Aorta (tissue), 5 donors: ENCODE results near the gene ADGRL3. TPM values are rescaled to one million over a fixed set of nuclear protein-coding genes. Genes with fewer than 3 reads are reported as not detected.
"Not testable (repeated sequence)": the region's sequence is repeated elsewhere in the genome, so short reads cannot be mapped to it uniquely, and the experiment has no call there.

Experiments
- ATAC-seq: fragments of 200-7000 bp; cut with Tn5 transposase; one replicate; pipeline ENCODE4 v1.9.1; 2022; ENCODE audit warnings: moderate library complexity; ENCODE audit not compliant: low FRiP score
- DNase-seq, 2 donors: peaks; one replicate each; pipeline ENCODE4 v3.0.0-alpha.2; 2020
- H3K27ac ChIP-seq, 2 donors: one replicate each; pipeline ENCODE4 v1.5.1; 2013; ENCODE audit warnings: low read length in 2 of 2, mild to moderate bottlenecking in 2 of 2, moderate library complexity in 2 of 2, control low read depth in 1 of 2, inconsistent platforms in 1 of 2, low read depth in 1 of 2
- H3K27me3 ChIP-seq, 2 donors: one replicate each; pipeline ENCODE4 v1.6.1; 2013; ENCODE audit warnings: control low read depth in 1 of 2, low read length in 1 of 2, mild to moderate bottlenecking in 1 of 2, moderate library complexity in 1 of 2; ENCODE audit not compliant: insufficient read depth in 2 of 2, control insufficient read depth in 1 of 2
- H3K36me3 ChIP-seq, 2 donors: one replicate each; pipeline ENCODE4 v1.6.1; 2013; ENCODE audit warnings: control low read depth in 1 of 2, low read length in 1 of 2, mild to moderate bottlenecking in 1 of 2; ENCODE audit not compliant: insufficient read depth in 2 of 2, control insufficient read depth in 1 of 2
- H3K4me1 ChIP-seq, 2 donors: one replicate each; pipeline ENCODE4 v1.6.1; 2013; ENCODE audit warnings: low read length in 2 of 2, control low read depth in 1 of 2, mild to moderate bottlenecking in 1 of 2, moderate library complexity in 1 of 2; ENCODE audit not compliant: insufficient read depth in 2 of 2, control insufficient read depth in 1 of 2
- H3K4me3 ChIP-seq, 2 donors: one replicate each; pipeline ENCODE4 v1.5.1; 2013; ENCODE audit warnings: low read length in 2 of 2, control low read depth in 1 of 2, mild to moderate bottlenecking in 1 of 2
- H3K9me3 ChIP-seq: one replicate; pipeline ENCODE4 v1.6.1; 2013; ENCODE audit warnings: mild to moderate bottlenecking, low read length; ENCODE audit not compliant: control insufficient read depth
- WGBS, 2 donors: extraction: QIAGEN DNeasy Blood & Tissue Kit; methylation state at CpG; one replicate each; pipeline ENCODE4 v1.1.7; 2013; 5-methylcytosine and 5-hydroxymethylcytosine counted together
- intact Hi-C, 2 donors: fragments of 100-400 bp; cut with DNase I; formaldehyde crosslinking; loops; one replicate each; pipeline versions ENCODE4 v1.14.2 to v1.15.0; 2022
- polyA plus RNA-seq, 2 donors: library from polyadenylated mRNA; stranded (reverse); fragments of 200-250 nt; gene quantifications; one replicate each; pipeline ENCODE4 v1.2.3, GENCODE V29; 2013
- total RNA-seq, 2 donors: library from RNA; stranded (reverse); fragmentation: NEBNext Ultra II Directional; extraction: Animal tissue kit (Norgen Biotek cat#: 25700); gene quantifications; one replicate each; pipeline ENCODE4 v1.2.1, GENCODE V29; 2021
- donor health status: healthy with polysubstance abuse.
- donor health status: Bipolar disorder and iron deficiency.
- donor health status: DM: no; HTN: no; CAD: no.
- donor health status: DM: no; HTN: no; CAD: no.
- donor health status: DM: yes; HTN: yes; CAD: no.

ADGRL3 gene
- total and polyA plus RNA-seq, 4 donors, result 1.8 to 110 (median 20.7) TPM

GRCh38 chr4:61841714-61842113 is 641.6 kb downstream of the ADGRL3 start:
- intact Hi-C loops, result no loop called here

GRCh38 chr4:61851126-61851525 is 651.0 kb downstream of the ADGRL3 start:
- H3K36me3 ChIP-seq, result no peaks in the 10 kb centered on the region
- H3K27ac ChIP-seq, result no peak overlapping the region
- H3K4me3 ChIP-seq, result no peak overlapping the region
- intact Hi-C loops, result no loop called here
- ATAC-seq (no peak), DNase-seq (no peak)
- no peaks in the 10 kb centered on the region for H3K4me1 ChIP-seq
- H3K9me3 ChIP-seq, result peaks cover 1% of the 10 kb centered on the region
- WGBS, 2 donors, result 98 to 99% methylated on average over 3 of the region's 3 CpGs
- H3K27me3 ChIP-seq, result no peaks in the 10 kb centered on the region

More at GRCh38 chr4:61841714-61842113, 641.6 kb downstream of the ADGRL3 start:
- no peak overlapping the region for H3K27ac ChIP-seq
- H3K27me3 ChIP-seq, result no peaks in the 10 kb centered on the region
- H3K4me1 ChIP-seq, result no peaks in the 10 kb centered on the region
- peaks cover 1% of the 10 kb centered on the region for H3K9me3 ChIP-seq
- H3K36me3 ChIP-seq, result no peaks in the 10 kb centered on the region
- DNase-seq, result no peak
- ATAC-seq, result no peak
- WGBS, 2 donors, result 2 to 5% methylated on average over 3 of the region's 3 CpGs
- no peak overlapping the region for H3K4me3 ChIP-seq

- H3K9me3 ChIP-seq, H3K27ac ChIP-seq, DNase-seq, H3K4me1 ChIP-seq, intact Hi-C loops, H3K36me3 ChIP-seq, ATAC-seq, H3K4me3 ChIP-seq, H3K27me3 ChIP-seq: not testable (repeated sequence)
- 98% methylated on average over 5 of the region's 5 CpGs for WGBS, 2 donors
These were observed 652.0 kb downstream of the ADGRL3 start for GRCh38 chr4:61852105-61852504.

- no peak for DNase-seq
- intact Hi-C loops, result no loop called here
- ATAC-seq, result no peak
- WGBS, 2 donors, result 96% methylated on average over 6 of the region's 6 CpGs
- no peaks in the 10 kb centered on the region for H3K27me3 ChIP-seq
- H3K4me1 ChIP-seq, result no peaks in the 10 kb centered on the region
- H3K36me3 ChIP-seq, result no peaks in the 10 kb centered on the region
- no peak overlapping the region for H3K4me3 ChIP-seq
- no peak overlapping the region for H3K27ac ChIP-seq
- no peaks in the 10 kb centered on the region for H3K9me3 ChIP-seq
These were observed 652.9 kb downstream of the ADGRL3 start for GRCh38 chr4:61853041-61853440.

GRCh38 chr4:61860376-61860775 is 660.2 kb downstream of the ADGRL3 start:
- H3K4me1 ChIP-seq, result peaks cover 2 to 3% of the 10 kb centered on the region in 2 donors
- no peaks in the 10 kb centered on the region for H3K9me3 ChIP-seq
- no peaks in the 10 kb centered on the region for H3K36me3 ChIP-seq
- H3K4me3 ChIP-seq, result no peak overlapping the region
- ATAC-seq (no peak), DNase-seq (no peak)
- WGBS, 2 donors, result 21 to 29% methylated on average over 6 of the region's 6 CpGs
- no peak overlapping the region for H3K27ac ChIP-seq
- intact Hi-C loops, result no loop called here
- H3K27me3 ChIP-seq, result no peaks in the 10 kb centered on the region

GRCh38 chr4:61864286-61864685 is 664.2 kb downstream of the ADGRL3 start:
- intact Hi-C loops, result no loop called here
- 4 to 14% methylated on average over 1 of the region's 1 CpG for WGBS, 2 donors

GRCh38 chr4:61866378-61867030 is 666.4 kb downstream of the ADGRL3 start:
- no peaks in the 10 kb centered on the region for H3K36me3 ChIP-seq
- no peaks in the 10 kb centered on the region for H3K27me3 ChIP-seq
- no peak for DNase-seq
- H3K4me1 ChIP-seq, result peaks cover 0 to 2% of the 10 kb centered on the region in 2 donors
- H3K27ac ChIP-seq, result no peak overlapping the region
- no peak for ATAC-seq
- intact Hi-C loops, result no loop called here
- H3K4me3 ChIP-seq, result no peak overlapping the region
- no peaks in the 10 kb centered on the region for H3K9me3 ChIP-seq
- 64 to 73% methylated on average over 4 of the region's 4 CpGs for WGBS, 2 donors

More at GRCh38 chr4:61864286-61864685, 664.2 kb downstream of the ADGRL3 start:
- Histone ChIP-seq H3K4me3 (no peak overlapping the region), H3K9me3 (no peaks in the 10 kb centered on the region), H3K4me1 (peaks cover 2 to 3% of the 10 kb centered on the region in 2 donors), H3K27ac (no peak overlapping the region), H3K27me3 (no peaks in the 10 kb centered on the region), H3K36me3 (no peaks in the 10 kb centered on the region)
- ATAC-seq (no peak), DNase-seq (no peak)

GRCh38 chr4:61872983-61873382 is 672.9 kb downstream of the ADGRL3 start:
- no peak for DNase-seq
- Histone ChIP-seq H3K4me1 (no peaks in the 10 kb centered on the region), H3K27me3 (no peaks in the 10 kb centered on the region), H3K27ac (no peak overlapping the region), H3K4me3 (no peak overlapping the region), H3K9me3 (no peaks in the 10 kb centered on the region), H3K36me3 (no peaks in the 10 kb centered on the region)
- WGBS, 2 donors, result 87 to 88% methylated on average over 3 of the region's 3 CpGs
- intact Hi-C loops, result no loop called here
- no peak for ATAC-seq

- DNase-seq, result no peak
- no peak for ATAC-seq
- Histone ChIP-seq H3K9me3 (no peaks in the 10 kb centered on the region), H3K27ac (no peak overlapping the region), H3K4me1 (no peaks in the 10 kb centered on the region), H3K36me3 (no peaks in the 10 kb centered on the region), H3K27me3 (no peaks in the 10 kb centered on the region), H3K4me3 (no peak overlapping the region)
- intact Hi-C loops, result no loop called here
These were observed 677.1 kb downstream of the ADGRL3 start for GRCh38 chr4:61877266-61877665.
